ENCODE data around the gene USP46.

USP46 gene

GRCh38 chr4:52555356-52555716 is 103.8 kb downstream of the USP46 start:
- TF ChIP-seq POLR2A (IDR thresholded peaks at IDR 0.05; ENCODE audit: low read length) = no peak
- no peak for TF ChIP-seq GATA1 (IDR thresholded peaks at IDR 0.05; ENCODE audit: low read depth, low read length)
- DNase-seq = no peak

- TF ChIP-seq GATA1 (IDR thresholded peaks at IDR 0.05; ENCODE audit: low read depth, low read length) (no peak), POLR2A (IDR thresholded peaks at IDR 0.05; ENCODE audit: low read length) (no peak)
These were observed 104.3 kb downstream of the USP46 start for GRCh38 chr4:52554612-52555355.

GRCh38 chr4:52552778-52553177 is 106.3 kb downstream of the USP46 start:
- DNase-seq = peak in 1 of 2 experiments; percentile 3
- no peak for TF ChIP-seq GATA1 (IDR thresholded peaks at IDR 0.05; ENCODE audit: low read depth, low read length)
- TF ChIP-seq POLR2A (IDR thresholded peaks at IDR 0.05; ENCODE audit: low read length) = no peak

More at GRCh38 chr4:52554612-52555355, 104.3 kb downstream of the USP46 start:
- no peak for DNase-seq

GRCh38 chr4:52551487-52551886 is 107.6 kb downstream of the USP46 start:
- no peak for DNase-seq
- TF ChIP-seq GATA1 (IDR thresholded peaks at IDR 0.05; ENCODE audit: low read depth, low read length) (no peak), POLR2A (IDR thresholded peaks at IDR 0.05; ENCODE audit: low read length) (no peak)

- TF ChIP-seq POLR2A (IDR thresholded peaks at IDR 0.05; ENCODE audit: low read length) = no peak
- TF ChIP-seq GATA1 (IDR thresholded peaks at IDR 0.05; ENCODE audit: low read depth, low read length) = no peak
- DNase-seq = no peak
These were observed 108.9 kb downstream of the USP46 start for GRCh38 chr4:52550186-52550585.

- TF ChIP-seq GATA1 (IDR thresholded peaks at IDR 0.05; ENCODE audit: low read depth, low read length) = no peak
- TF ChIP-seq POLR2A (IDR thresholded peaks at IDR 0.05; ENCODE audit: low read length) = no peak
These were observed 110.1 kb downstream of the USP46 start for GRCh38 chr4:52548818-52549570.

GRCh38 chr4:52546449-52546848 is 112.7 kb downstream of the USP46 start:
- TF ChIP-seq GATA1 (IDR thresholded peaks at IDR 0.05; ENCODE audit: low read depth, low read length) (no peak), POLR2A (IDR thresholded peaks at IDR 0.05; ENCODE audit: low read length) (no peak)
- no peak for DNase-seq

More at GRCh38 chr4:52548818-52549570, 110.1 kb downstream of the USP46 start:
- no peak for DNase-seq

- peak; percentile 55 to 74 for DNase-seq
- TF ChIP-seq GATA1 (IDR thresholded peaks at IDR 0.05; ENCODE audit: low read depth, low read length) (no peak), POLR2A (IDR thresholded peaks at IDR 0.05; ENCODE audit: low read length) (no peak)
These were observed 113.7 kb downstream of the USP46 start for GRCh38 chr4:52545099-52546069.

Measured in erythroblast (primary cell).